ENCODE results near the gene FGD4. TPM values are rescaled to one million over a fixed set of nuclear protein-coding genes. Genes with fewer than 3 reads are reported as not detected.

The FGD4 gene
- total RNA-seq, 6 donors from 2014 or later = 44.0 to 78.6 (median 55.5) TPM

DNA sequence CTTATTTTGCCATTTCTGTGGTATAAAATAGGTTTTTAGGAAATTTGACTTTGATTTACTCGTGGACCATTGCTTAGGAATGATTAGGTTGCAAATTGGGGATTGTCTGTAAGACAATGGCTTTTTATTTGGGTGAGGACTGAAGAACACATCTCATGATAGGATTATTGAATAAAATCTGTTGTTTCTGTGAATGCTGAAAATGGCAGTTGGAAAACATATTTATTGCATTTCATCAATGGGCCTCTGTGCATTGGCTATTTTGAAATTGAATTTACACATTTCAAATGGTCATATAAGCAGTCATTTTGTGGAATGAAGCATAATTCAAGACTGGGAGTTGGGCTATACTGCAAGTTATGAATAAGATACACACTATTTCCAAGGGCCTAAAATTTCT is 46.0 kb downstream of the FGD4 start:
- no peaks in the 10 kb centered on the region for H3K36me3 ChIP-seq
- no peaks in the 10 kb centered on the region for H3K27me3 ChIP-seq
- ATAC-seq (ENCODE audit: low FRiP score in 2 of 2) (no peak), DNase-seq (no peak)
- no peak overlapping the region for H3K27ac ChIP-seq
- no peaks in the 10 kb centered on the region for H3K9me3 ChIP-seq
- H3K4me1 ChIP-seq = peaks cover 0 to 8% (median 5%) of the 10 kb centered on the region in 4 donors
- WGBS, 2 donors = 80 to 93% methylated on average over 1 of the region's 1 CpG
- no peak overlapping the region for H3K4me3 ChIP-seq
- TF ChIP-seq, protein P1, sequence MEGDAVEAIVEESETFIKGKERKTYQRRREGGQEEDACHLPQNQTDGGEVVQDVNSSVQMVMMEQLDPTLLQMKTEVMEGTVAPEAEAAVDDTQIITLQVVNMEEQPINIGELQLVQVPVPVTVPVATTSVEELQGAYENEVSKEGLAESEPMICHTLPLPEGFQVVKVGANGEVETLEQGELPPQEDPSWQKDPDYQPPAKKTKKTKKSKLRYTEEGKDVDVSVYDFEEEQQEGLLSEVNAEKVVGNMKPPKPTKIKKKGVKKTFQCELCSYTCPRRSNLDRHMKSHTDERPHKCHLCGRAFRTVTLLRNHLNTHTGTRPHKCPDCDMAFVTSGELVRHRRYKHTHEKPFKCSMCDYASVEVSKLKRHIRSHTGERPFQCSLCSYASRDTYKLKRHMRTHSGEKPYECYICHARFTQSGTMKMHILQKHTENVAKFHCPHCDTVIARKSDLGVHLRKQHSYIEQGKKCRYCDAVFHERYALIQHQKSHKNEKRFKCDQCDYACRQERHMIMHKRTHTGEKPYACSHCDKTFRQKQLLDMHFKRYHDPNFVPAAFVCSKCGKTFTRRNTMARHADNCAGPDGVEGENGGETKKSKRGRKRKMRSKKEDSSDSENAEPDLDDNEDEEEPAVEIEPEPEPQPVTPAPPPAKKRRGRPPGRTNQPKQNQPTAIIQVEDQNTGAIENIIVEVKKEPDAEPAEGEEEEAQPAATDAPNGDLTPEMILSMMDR (IDR thresholded peaks at IDR 0.05) = no peak
- TF ChIP-seq POLR2AphosphoS5 (IDR thresholded peaks at IDR 0.05) (no peak), POLR2A (IDR thresholded peaks at IDR 0.05) (no peak), EP300 (IDR thresholded peaks at IDR 0.05) (no peak)

GRCh38 chr12:32446316-32447119 is 47.2 kb downstream of the FGD4 start:
- no peak for ATAC-seq (ENCODE audit: low FRiP score in 2 of 2)
- H3K9me3 ChIP-seq = no peaks in the 10 kb centered on the region
- DNase-seq = no peak
- no peak for TF ChIP-seq POLR2A (IDR thresholded peaks at IDR 0.05)
- TF ChIP-seq, protein P1 (IDR thresholded peaks at IDR 0.05) = no peak
- no peak for TF ChIP-seq POLR2AphosphoS5 (IDR thresholded peaks at IDR 0.05)
- TF ChIP-seq EP300 (IDR thresholded peaks at IDR 0.05) = no peak
- H3K27me3 ChIP-seq = no peaks in the 10 kb centered on the region
- H3K27ac ChIP-seq = no peak overlapping the region
- peaks cover 2 to 15% (median 10%) of the 10 kb centered on the region in 4 donors for H3K4me1 ChIP-seq
- no peaks in the 10 kb centered on the region for H3K36me3 ChIP-seq
- WGBS, 2 donors = 75 to 79% methylated on average over 14 of the region's 14 CpGs
- no peak overlapping the region for H3K4me3 ChIP-seq

DNA sequence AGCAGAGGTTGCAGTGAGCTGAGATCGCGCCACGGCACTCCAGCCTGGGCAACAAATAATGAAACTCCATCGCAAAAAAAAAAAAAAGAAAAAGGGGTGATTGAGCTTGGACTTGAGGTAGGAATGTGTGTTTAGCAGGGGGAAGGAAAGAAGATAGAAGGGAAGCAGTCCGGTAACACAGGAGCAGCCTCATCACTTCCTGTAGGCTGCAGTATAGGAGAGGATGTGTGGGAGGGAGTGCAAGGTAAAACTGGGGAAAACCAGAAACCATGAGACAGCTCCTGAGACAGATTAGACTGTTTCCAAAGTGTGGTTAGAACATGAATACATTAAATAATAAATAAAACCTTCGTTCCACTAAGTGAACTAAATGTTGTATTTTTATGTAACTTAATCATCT is 49.2 kb downstream of the FGD4 start:
- no peaks in the 10 kb centered on the region for H3K36me3 ChIP-seq
- WGBS, 2 donors = 69 to 80% methylated on average over 6 of the region's 6 CpGs
- no peak overlapping the region for H3K27ac ChIP-seq
- H3K9me3 ChIP-seq = no peaks in the 10 kb centered on the region
- TF ChIP-seq EP300 (IDR thresholded peaks at IDR 0.05) = no peak
- no peak for TF ChIP-seq POLR2AphosphoS5 (IDR thresholded peaks at IDR 0.05)
- TF ChIP-seq, protein P1 (IDR thresholded peaks at IDR 0.05) = no peak
- no peak for TF ChIP-seq POLR2A (IDR thresholded peaks at IDR 0.05)
- no peaks in the 10 kb centered on the region for H3K27me3 ChIP-seq
- H3K4me3 ChIP-seq = no peak overlapping the region
- DNase-seq (no peak), ATAC-seq (ENCODE audit: low FRiP score in 2 of 2) (no peak)
- peaks cover 2 to 19% (median 12%) of the 10 kb centered on the region in 4 donors for H3K4me1 ChIP-seq

DNA sequence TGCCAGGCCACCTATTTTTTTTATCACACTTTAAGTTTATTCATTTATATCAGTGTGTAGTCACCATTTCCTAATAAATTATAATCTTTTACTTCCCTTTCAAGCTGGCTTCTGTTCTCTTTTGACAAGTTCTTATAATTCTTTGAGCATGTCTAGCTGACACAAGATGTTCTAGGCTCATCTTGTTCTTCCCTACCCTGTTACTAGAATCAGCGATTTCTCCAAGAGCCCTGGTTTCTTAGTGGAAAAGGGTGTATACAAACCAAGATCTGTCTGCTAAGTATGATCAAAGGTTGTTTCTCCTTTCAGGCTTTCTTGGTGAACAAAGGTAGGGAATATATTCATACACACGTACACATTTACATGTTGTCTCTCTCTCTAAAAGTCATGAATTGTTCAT is 51.0 kb downstream of the FGD4 start:
- DNase-seq = no peak
- 85 to 90% methylated on average over 2 of the region's 2 CpGs for WGBS, 2 donors
- no peaks in the 10 kb centered on the region for H3K27me3 ChIP-seq
- no peaks in the 10 kb centered on the region for H3K36me3 ChIP-seq
- H3K9me3 ChIP-seq = no peaks in the 10 kb centered on the region
- H3K4me3 ChIP-seq = no peak overlapping the region
- TF ChIP-seq POLR2AphosphoS5 (IDR thresholded peaks at IDR 0.05) = no peak
- peak overlapping the region in 1 of 4 donors; percentile 20 for H3K27ac ChIP-seq
- peak in 1 of 2 donors; percentile 32 for ATAC-seq (ENCODE audit: low FRiP score in 2 of 2)
- H3K4me1 ChIP-seq = peaks cover 17 to 34% (median 19%) of the 10 kb centered on the region in 4 donors

GRCh38 chr12:32450768-32451167 is 51.4 kb downstream of the FGD4 start:
- H3K9me3 ChIP-seq = no peaks in the 10 kb centered on the region
- ATAC-seq (ENCODE audit: low FRiP score in 2 of 2) (peak in 1 of 2 donors; percentile 74), DNase-seq (peak in 1 of 2 donors; percentile 35)
- 40 to 57% methylated on average over 1 of the region's 1 CpG for WGBS, 2 donors
- no peak for TF ChIP-seq EP300 (IDR thresholded peaks at IDR 0.05)
- TF ChIP-seq POLR2AphosphoS5 (IDR thresholded peaks at IDR 0.05) = no peak
- TF ChIP-seq, protein P1 (IDR thresholded peaks at IDR 0.05) = no peak
- no peak for TF ChIP-seq POLR2A (IDR thresholded peaks at IDR 0.05)
- no peaks in the 10 kb centered on the region for H3K27me3 ChIP-seq
- H3K36me3 ChIP-seq = no peaks in the 10 kb centered on the region
- H3K27ac ChIP-seq = peak overlapping the region in 1 of 4 donors; percentile 20
- no peak overlapping the region for H3K4me3 ChIP-seq
- peaks cover 18 to 39% (median 22%) of the 10 kb centered on the region in 4 donors for H3K4me1 ChIP-seq
